ENCODE data around the gene ARHGAP32. TPM values are rescaled to one million over a fixed set of nuclear protein-coding genes. Genes with fewer than 3 reads are reported as not detected.
"Not testable (repeated sequence)": the region's sequence is repeated elsewhere in the genome, so short reads cannot be mapped to it uniquely, and the experiment has no call there.

ARHGAP32 gene
- total RNA-seq, 1 experiment from 2014 or later = not detected

DNA sequence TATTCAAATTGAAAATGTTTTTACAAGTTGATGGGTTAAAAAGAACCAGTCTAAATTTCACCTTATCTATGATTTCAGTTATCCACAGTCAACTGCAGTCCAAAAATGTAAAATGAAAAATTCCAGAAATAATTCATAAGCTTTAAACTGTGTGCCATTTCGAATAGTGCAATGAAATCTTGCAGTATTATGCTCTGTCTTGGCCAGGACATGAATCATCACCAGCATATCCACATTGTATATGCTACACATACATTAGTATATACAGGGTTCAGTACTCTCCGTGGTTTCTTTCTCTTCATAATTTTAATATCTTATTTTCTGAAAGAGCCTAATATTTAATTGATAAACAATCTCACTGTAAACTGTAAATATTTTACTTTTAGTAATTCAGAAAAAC, 45.9 kb downstream of the ARHGAP32 start:
- no peaks in the 10 kb centered on the region for H4K20me1 ChIP-seq (ENCODE audit: insufficient read depth, low read depth, low read length)
- H3K27ac ChIP-seq (ENCODE audit: low read length) = no peak overlapping the region
- no peaks in the 10 kb centered on the region for H3K36me3 ChIP-seq (ENCODE audit: insufficient read depth, low read length)
- H2AFZ ChIP-seq (ENCODE audit: low read length) = no peak overlapping the region
- no peak overlapping the region for H3K9ac ChIP-seq (ENCODE audit: low read length)
- H3K9me3 ChIP-seq (ENCODE audit: low read length) = no peaks in the 10 kb centered on the region
- no peaks in the 10 kb centered on the region for H3K27me3 ChIP-seq (ENCODE audit: low read length)
- no peak overlapping the region for H3K4me2 ChIP-seq (ENCODE audit: low read depth, low read length, poor library complexity, severe bottlenecking)
- no peak overlapping the region for H3K4me3 ChIP-seq (ENCODE audit: low read length)
- no peaks in the 10 kb centered on the region for H3K79me2 ChIP-seq (ENCODE audit: low read length)
- DNase-seq = no peak
- H3K9me2 ChIP-seq (replicated peaks; ENCODE audit: insufficient read depth, low read length) = no peaks in the 10 kb centered on the region
- H3K4me1 ChIP-seq (ENCODE audit: low read length) = no peaks in the 10 kb centered on the region

- Histone ChIP-seq H3K79me2 (ENCODE audit: low read length) (no peaks in the 10 kb centered on the region), H3K36me3 (ENCODE audit: insufficient read depth, low read length) (no peaks in the 10 kb centered on the region)
Measured at GRCh38 chr11:129145276-129145675, 46.8 kb downstream of the ARHGAP32 start.

DNA sequence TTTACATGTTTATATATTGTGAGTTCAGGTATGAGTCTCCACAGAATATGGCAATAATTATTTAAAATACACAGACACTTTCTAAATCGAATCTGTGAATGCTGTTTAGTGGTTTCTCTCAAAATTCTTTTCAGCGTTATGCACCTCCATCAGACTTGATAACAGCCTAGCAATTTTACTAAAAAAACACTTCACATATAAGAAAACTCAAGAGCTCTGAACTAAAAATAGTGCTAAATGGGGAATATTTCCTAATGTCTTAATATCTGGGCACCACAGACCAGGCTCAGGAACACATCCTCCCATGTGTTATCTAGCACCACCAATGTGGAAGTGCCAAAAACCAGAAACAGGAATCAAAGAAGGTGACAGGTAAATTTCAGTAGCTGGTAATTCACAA, 47.9 kb downstream of the ARHGAP32 start:
- Histone ChIP-seq H3K9me3 (ENCODE audit: low read length) (no peaks in the 10 kb centered on the region), H3K4me2 (ENCODE audit: low read depth, low read length, poor library complexity, severe bottlenecking) (no peak overlapping the region), H3K79me2 (ENCODE audit: low read length) (no peaks in the 10 kb centered on the region), H3K36me3 (ENCODE audit: insufficient read depth, low read length) (no peaks in the 10 kb centered on the region), H2AFZ (ENCODE audit: low read length) (no peak overlapping the region), H3K27me3 (ENCODE audit: low read length) (no peaks in the 10 kb centered on the region), H3K9me2 (replicated peaks; ENCODE audit: insufficient read depth, low read length) (no peaks in the 10 kb centered on the region), H3K4me3 (ENCODE audit: low read length) (no peak overlapping the region), H3K27ac (ENCODE audit: low read length) (no peak overlapping the region), H3K9ac (ENCODE audit: low read length) (no peak overlapping the region), H3K4me1 (ENCODE audit: low read length) (no peaks in the 10 kb centered on the region), H4K20me1 (ENCODE audit: insufficient read depth, low read depth, low read length) (no peaks in the 10 kb centered on the region)
- DNase-seq = no peak

More at GRCh38 chr11:129145276-129145675, 46.8 kb downstream of the ARHGAP32 start:
- Histone ChIP-seq H3K9ac (ENCODE audit: low read length) (no peak overlapping the region), H3K27ac (ENCODE audit: low read length) (no peak overlapping the region), H4K20me1 (ENCODE audit: insufficient read depth, low read depth, low read length) (no peaks in the 10 kb centered on the region), H3K4me3 (ENCODE audit: low read length) (no peak overlapping the region), H3K4me2 (ENCODE audit: low read depth, low read length, poor library complexity, severe bottlenecking) (no peak overlapping the region), H3K9me2 (replicated peaks; ENCODE audit: insufficient read depth, low read length) (no peaks in the 10 kb centered on the region), H2AFZ (ENCODE audit: low read length) (no peak overlapping the region), H3K9me3 (ENCODE audit: low read length) (no peaks in the 10 kb centered on the region), H3K4me1 (ENCODE audit: low read length) (no peaks in the 10 kb centered on the region), H3K27me3 (ENCODE audit: low read length) (no peaks in the 10 kb centered on the region)
- DNase-seq = no peak

- Histone ChIP-seq H3K27me3 (ENCODE audit: low read length) (no peaks in the 10 kb centered on the region), H3K27ac (ENCODE audit: low read length) (no peak overlapping the region), H3K36me3 (ENCODE audit: insufficient read depth, low read length) (no peaks in the 10 kb centered on the region), H3K9me3 (ENCODE audit: low read length) (no peaks in the 10 kb centered on the region), H3K4me2 (ENCODE audit: low read depth, low read length, poor library complexity, severe bottlenecking) (no peak overlapping the region), H4K20me1 (ENCODE audit: insufficient read depth, low read depth, low read length) (no peaks in the 10 kb centered on the region), H3K9ac (ENCODE audit: low read length) (no peak overlapping the region), H3K79me2 (ENCODE audit: low read length) (no peaks in the 10 kb centered on the region), H3K9me2 (replicated peaks; ENCODE audit: insufficient read depth, low read length) (no peaks in the 10 kb centered on the region), H3K4me1 (ENCODE audit: low read length) (no peaks in the 10 kb centered on the region), H2AFZ (ENCODE audit: low read length) (no peak overlapping the region), H3K4me3 (ENCODE audit: low read length) (no peak overlapping the region)
- no peak for DNase-seq
Measured at GRCh38 chr11:129143335-129143734, 48.8 kb downstream of the ARHGAP32 start.

GRCh38 chr11:129141748-129142523, 50.2 kb downstream of the ARHGAP32 start:
- no peaks in the 10 kb centered on the region for H3K36me3 ChIP-seq (ENCODE audit: insufficient read depth, low read length)
- H3K79me2 ChIP-seq (ENCODE audit: low read length) = no peaks in the 10 kb centered on the region
- H4K20me1 ChIP-seq (ENCODE audit: insufficient read depth, low read depth, low read length) = no peaks in the 10 kb centered on the region
- H2AFZ ChIP-seq (ENCODE audit: low read length) = no peak overlapping the region
- no peaks in the 10 kb centered on the region for H3K9me3 ChIP-seq (ENCODE audit: low read length)
- no peaks in the 10 kb centered on the region for H3K4me1 ChIP-seq (ENCODE audit: low read length)
- H3K4me3 ChIP-seq (ENCODE audit: low read length) = no peak overlapping the region
- no peaks in the 10 kb centered on the region for H3K9me2 ChIP-seq (replicated peaks; ENCODE audit: insufficient read depth, low read length)
- DNase-seq = no peak
- H3K27ac ChIP-seq (ENCODE audit: low read length) = no peak overlapping the region
- no peak overlapping the region for H3K4me2 ChIP-seq (ENCODE audit: low read depth, low read length, poor library complexity, severe bottlenecking)
- no peak overlapping the region for H3K9ac ChIP-seq (ENCODE audit: low read length)
- no peaks in the 10 kb centered on the region for H3K27me3 ChIP-seq (ENCODE audit: low read length)

DNA sequence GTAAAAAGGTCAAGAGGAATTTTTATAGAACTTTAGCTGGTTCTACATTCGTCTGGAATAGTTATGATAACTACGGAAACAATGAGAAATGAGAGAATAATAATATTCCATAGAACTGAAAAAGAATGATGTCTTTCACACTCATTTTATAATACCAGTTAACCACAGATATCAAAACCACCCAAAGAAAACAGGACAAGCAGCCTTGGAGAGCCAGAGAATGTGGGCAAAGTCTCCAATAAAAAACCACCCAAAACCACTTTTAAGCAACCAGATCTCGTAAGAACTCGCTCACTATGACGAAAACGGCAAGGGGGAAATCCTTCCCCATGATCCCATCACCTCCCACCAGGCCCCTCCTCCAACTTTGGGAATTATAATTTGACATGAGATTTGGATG, 60.8 kb downstream of the ARHGAP32 start:
- Histone ChIP-seq H3K36me3 (ENCODE audit: insufficient read depth, low read length) (no peaks in the 10 kb centered on the region), H3K27me3 (ENCODE audit: low read length) (no peaks in the 10 kb centered on the region), H3K9me2 (replicated peaks; ENCODE audit: insufficient read depth, low read length) (no peaks in the 10 kb centered on the region), H2AFZ (ENCODE audit: low read length) (no peak overlapping the region), H3K4me2 (ENCODE audit: low read depth, low read length, poor library complexity, severe bottlenecking) (no peak overlapping the region), H3K4me1 (ENCODE audit: low read length) (no peaks in the 10 kb centered on the region), H3K4me3 (ENCODE audit: low read length) (no peak overlapping the region), H3K27ac (ENCODE audit: low read length) (no peak overlapping the region), H4K20me1 (ENCODE audit: insufficient read depth, low read depth, low read length) (no peaks in the 10 kb centered on the region), H3K9ac (ENCODE audit: low read length) (no peak overlapping the region), H3K79me2 (ENCODE audit: low read length) (no peaks in the 10 kb centered on the region), H3K9me3 (ENCODE audit: low read length) (no peaks in the 10 kb centered on the region)
- DNase-seq = no peak

DNA sequence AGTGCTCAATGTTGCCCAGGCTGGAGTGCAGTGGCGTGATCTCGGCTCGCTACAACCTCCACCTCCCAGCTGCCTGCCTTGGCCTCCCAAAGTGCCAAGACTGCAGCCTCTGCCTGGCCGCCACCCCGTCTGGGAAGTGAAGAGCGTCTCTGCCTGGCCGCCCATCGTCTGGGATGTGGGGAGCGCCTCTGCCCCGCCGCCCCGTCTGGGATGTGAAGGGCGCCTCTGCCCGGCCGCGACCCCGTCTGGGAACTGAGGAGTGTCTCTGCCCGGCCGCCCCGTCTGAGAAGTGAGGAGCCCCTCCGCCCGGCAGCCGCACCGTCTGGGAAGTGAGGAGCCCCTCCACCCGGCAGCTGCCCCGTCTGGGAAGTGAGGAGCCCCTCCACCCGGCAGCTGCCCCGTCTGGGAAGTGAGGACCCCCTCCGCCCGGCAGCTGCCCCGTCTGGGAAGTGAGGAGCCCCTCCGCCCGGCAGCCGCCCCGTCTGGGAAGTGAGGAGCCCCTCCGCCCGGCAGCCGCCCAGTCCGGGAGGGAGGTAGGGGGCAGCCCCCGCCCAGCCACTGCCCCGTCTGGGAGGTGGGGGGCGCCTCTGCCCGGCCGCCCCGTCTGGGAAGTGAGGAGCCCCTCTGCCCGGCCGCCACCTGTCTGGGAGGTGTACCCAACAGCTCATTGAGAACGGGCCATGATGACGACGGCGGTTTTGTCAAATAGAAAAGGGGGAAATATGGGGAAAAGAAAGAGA, 63.1 kb downstream of the ARHGAP32 start:
- H3K79me2 ChIP-seq (ENCODE audit: low read length); H3K9ac ChIP-seq (ENCODE audit: low read length); H4K20me1 ChIP-seq (ENCODE audit: insufficient read depth, low read depth, low read length); DNase-seq; H3K4me2 ChIP-seq (ENCODE audit: low read depth, low read length, poor library complexity, severe bottlenecking); H3K9me3 ChIP-seq (ENCODE audit: low read length); H2AFZ ChIP-seq (ENCODE audit: low read length); H3K4me3 ChIP-seq (ENCODE audit: low read length); H3K27ac ChIP-seq (ENCODE audit: low read length); H3K4me1 ChIP-seq (ENCODE audit: low read length); H3K36me3 ChIP-seq (ENCODE audit: insufficient read depth, low read length); H3K9me2 ChIP-seq (replicated peaks; ENCODE audit: insufficient read depth, low read length); H3K27me3 ChIP-seq (ENCODE audit: low read length): not testable (repeated sequence)

DNA sequence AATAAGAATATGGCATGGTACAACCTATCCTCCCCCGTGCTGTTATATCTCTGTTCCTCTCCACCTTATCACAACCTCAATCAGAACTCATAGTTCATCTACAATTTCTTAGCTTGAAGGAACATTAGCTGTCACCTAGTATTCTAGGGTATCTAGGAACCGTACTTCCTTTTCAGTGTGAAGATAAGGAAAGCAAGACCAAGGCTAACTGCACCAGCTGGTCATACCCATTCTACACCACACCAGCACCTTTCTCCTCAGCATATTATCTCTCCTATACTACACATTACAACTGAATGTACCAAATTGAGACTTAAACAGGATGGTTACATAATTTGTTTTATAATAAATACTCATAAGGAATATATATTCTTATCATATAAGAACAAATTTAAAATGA, 73.1 kb downstream of the ARHGAP32 start:
- no peaks in the 10 kb centered on the region for H3K79me2 ChIP-seq (ENCODE audit: low read length)
- no peaks in the 10 kb centered on the region for H3K9me2 ChIP-seq (replicated peaks; ENCODE audit: insufficient read depth, low read length)
- H3K4me1 ChIP-seq (ENCODE audit: low read length) = no peaks in the 10 kb centered on the region
- H3K9ac ChIP-seq (ENCODE audit: low read length) = no peak overlapping the region
- no peak for DNase-seq
- no peaks in the 10 kb centered on the region for H3K9me3 ChIP-seq (ENCODE audit: low read length)
- H3K4me3 ChIP-seq (ENCODE audit: low read length) = no peak overlapping the region
- no peaks in the 10 kb centered on the region for H4K20me1 ChIP-seq (ENCODE audit: insufficient read depth, low read depth, low read length)
- no peak overlapping the region for H2AFZ ChIP-seq (ENCODE audit: low read length)
- no peak overlapping the region for H3K27ac ChIP-seq (ENCODE audit: low read length)
- H3K27me3 ChIP-seq (ENCODE audit: low read length) = no peaks in the 10 kb centered on the region
- no peaks in the 10 kb centered on the region for H3K36me3 ChIP-seq (ENCODE audit: insufficient read depth, low read length)
- H3K4me2 ChIP-seq (ENCODE audit: low read depth, low read length, poor library complexity, severe bottlenecking) = no peak overlapping the region

Data from Karpas-422 (cell line).